Keratinocyte (primary cell): ENCODE measurements around the gene ENPP1. TPM values are rescaled to one million over a fixed set of nuclear protein-coding genes. Genes with fewer than 3 reads are reported as not detected.

ENCODE experiments used
- DNase-seq: peaks from one replicate; pipeline ENCODE4 v3.0.0-alpha.2; 2011; ENCODE audit warnings: low read depth, missing footprints, low spot score
- FAIRE-seq: peaks from 2 replicates; lab custom pipeline; 2011; peaks lifted over from hg19 to GRCh38; lab: Jason Lieb, UNC
- H2AFZ ChIP-seq: 2 replicates; pipeline ENCODE4 v1.6.0; 2012; ENCODE audit warnings: low read length, control low read depth, inconsistent platforms; ENCODE audit not compliant: control insufficient read depth
- H3K27ac ChIP-seq: 2 replicates; pipeline ENCODE4 v1.5.1; 2011; ENCODE audit warnings: low read length; ENCODE audit not compliant: control insufficient read depth, insufficient read depth
- H3K27me3 ChIP-seq: 3 replicates; pipeline ENCODE4 v1.6.0; 2011; ENCODE audit warnings: low read length; ENCODE audit not compliant: control insufficient read depth, insufficient read depth; ENCODE audit errors: extremely low read depth
- H3K36me3 ChIP-seq, 2 experiments: 2 replicates in 1 of 2; 3 replicates in 1 of 2; pipeline ENCODE4 v1.5.1; 2011; ENCODE audit warnings: low read length in 2 of 2, mild to moderate bottlenecking in 1 of 2; ENCODE audit not compliant: control insufficient read depth in 2 of 2, insufficient read depth in 2 of 2; ENCODE audit errors: extremely low read depth in 1 of 2
- H3K4me1 ChIP-seq: 3 replicates; pipeline ENCODE4 v1.5.1; 2011; ENCODE audit warnings: low read length; ENCODE audit not compliant: control insufficient read depth, insufficient read depth; ENCODE audit errors: extremely low read depth
- H3K4me2 ChIP-seq: 3 replicates; pipeline ENCODE4 v1.6.0; 2011; ENCODE audit warnings: low read depth, low read length; ENCODE audit not compliant: control insufficient read depth, insufficient read depth; ENCODE audit errors: extremely low read depth
- H3K4me3 ChIP-seq, 3 experiments: fragments of 200-600 bp in 1 of 3; sonication (generic) in 1 of 3; 2 replicates in 2 of 3; 3 replicates in 1 of 3; pipeline ENCODE4 v1.5.1; 2011 to 2016; ENCODE audit warnings: low read length in 3 of 3, mild to moderate bottlenecking in 3 of 3, control low read depth in 2 of 3, inconsistent platforms in 1 of 3, low read depth in 1 of 3, mixed read lengths in 1 of 3, mixed run types in 1 of 3, moderate library complexity in 1 of 3; ENCODE audit not compliant: control insufficient read depth in 2 of 3, insufficient read depth in 2 of 3; ENCODE audit errors: extremely low read depth in 1 of 3
- H3K79me2 ChIP-seq: 2 replicates; pipeline ENCODE4 v1.6.0; 2012; ENCODE audit warnings: low read length; ENCODE audit not compliant: control insufficient read depth, insufficient read depth
- H3K9ac ChIP-seq: 3 replicates; pipeline ENCODE4 v1.6.0; 2011; ENCODE audit warnings: low read length; ENCODE audit not compliant: control insufficient read depth, insufficient read depth; ENCODE audit errors: extremely low read depth
- H3K9me1 ChIP-seq: 3 replicates; pipeline ENCODE4 v1.6.0; 2011; ENCODE audit warnings: low read length; ENCODE audit not compliant: control insufficient read depth, insufficient read depth; ENCODE audit errors: extremely low read depth
- H3K9me3 ChIP-seq: 2 replicates; pipeline ENCODE4 v1.5.1; 2012; ENCODE audit warnings: low read depth, low read length; ENCODE audit not compliant: control insufficient read depth
- H4K20me1 ChIP-seq: 3 replicates; pipeline ENCODE4 v1.6.0; 2011; ENCODE audit warnings: low read length; ENCODE audit not compliant: control insufficient read depth, insufficient read depth; ENCODE audit errors: extremely low read depth
- EZH2 ChIP-seq: IDR thresholded peaks from one replicate; pipeline ENCODE4 v1.6.1; 2012; ENCODE audit warnings: inconsistent platforms, mild to moderate bottlenecking, low read length, moderate library complexity
- dilution Hi-C: fragments of 300-500 bp; cut with MboI; formaldehyde crosslinking; loops from one replicate; pipeline ENCODE4 v1.7.0; 2020; ENCODE audit warnings: low sequenced_read_pairs; ENCODE audit not compliant: extremely low pct_ligation_motif_present
- polyA plus RNA-seq, 5 experiments: library from polyadenylated mRNA; depleted of rRNA in 3 of 5; stranded (reverse) in 3 of 5; stranded (forward) in 1 of 5; unstranded in 1 of 5; fragments of >200 nt; gene quantifications; 1 replicate in 1 of 5; 2 replicates in 3 of 5; 3 replicates in 1 of 5; pipeline versions ENCODE4 v1.2.1 to v1.2.3, GENCODE V29; 2011 to 2012; ENCODE audit warnings: missing spikeins in 2 of 5, low read depth in 1 of 5, low replicate concordance in 1 of 5
- TF ChIP-seq, protein P1 (sequence below), 3 experiments: IDR thresholded peaks in 1 of 3; conservative IDR thresholded peaks in 1 of 3; optimal IDR thresholded peaks in 1 of 3; 2 replicates in 2 of 3; 3 replicates in 1 of 3; pipeline versions ENCODE3 to v1.5.1; 2011; ENCODE audit warnings: low read length in 3 of 3, mild to moderate bottlenecking in 3 of 3, moderate library complexity in 2 of 3, control low read depth in 1 of 3, inconsistent platforms in 1 of 3; ENCODE audit not compliant: insufficient read depth in 2 of 3; ENCODE audit errors: extremely low read depth in 1 of 3

Gene ENPP1
- polyA plus RNA-seq, 1 donor (not counting 4 experiments of a cell fraction or from before 2014, with no cell fraction given), result 0.34 TPM

DNA sequence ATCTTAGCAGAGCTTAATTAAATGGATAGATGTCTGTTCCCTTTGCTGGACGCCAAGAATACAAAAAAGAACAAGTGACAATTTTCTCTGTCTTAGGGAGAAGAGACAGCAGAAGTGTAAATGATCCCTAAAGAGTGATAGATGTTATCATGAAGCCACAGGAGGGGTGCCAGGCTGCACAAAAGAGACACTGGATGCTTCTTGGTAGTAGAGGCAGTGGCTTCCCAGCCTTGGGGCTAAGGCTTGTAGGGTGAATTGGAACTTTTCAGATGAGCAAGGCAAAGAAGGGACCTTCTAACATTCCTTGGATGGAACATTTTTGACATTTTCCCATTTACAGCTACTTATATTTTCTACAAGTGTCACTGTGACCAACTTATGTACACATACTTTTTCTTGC is 85.4 kb downstream of the ENPP1 start:
- Histone ChIP-seq H3K4me1 (no peaks in the 10 kb centered on the region), H3K27me3 (peaks cover 2% of the 10 kb centered on the region), H3K36me3 (no peaks in the 10 kb centered on the region), H3K9ac (no peak overlapping the region), H3K4me2 (no peak overlapping the region), H4K20me1 (no peaks in the 10 kb centered on the region), H3K9me1 (no peaks in the 10 kb centered on the region), H3K27ac (no peak overlapping the region), H3K4me3 (no peak overlapping the region), H3K9me3 (no peaks in the 10 kb centered on the region), H2AFZ (no peak overlapping the region), H3K79me2 (no peaks in the 10 kb centered on the region)
- dilution Hi-C loops, result no loop called here
- FAIRE-seq (no peak), DNase-seq (no peak)
- TF ChIP-seq, protein P1, sequence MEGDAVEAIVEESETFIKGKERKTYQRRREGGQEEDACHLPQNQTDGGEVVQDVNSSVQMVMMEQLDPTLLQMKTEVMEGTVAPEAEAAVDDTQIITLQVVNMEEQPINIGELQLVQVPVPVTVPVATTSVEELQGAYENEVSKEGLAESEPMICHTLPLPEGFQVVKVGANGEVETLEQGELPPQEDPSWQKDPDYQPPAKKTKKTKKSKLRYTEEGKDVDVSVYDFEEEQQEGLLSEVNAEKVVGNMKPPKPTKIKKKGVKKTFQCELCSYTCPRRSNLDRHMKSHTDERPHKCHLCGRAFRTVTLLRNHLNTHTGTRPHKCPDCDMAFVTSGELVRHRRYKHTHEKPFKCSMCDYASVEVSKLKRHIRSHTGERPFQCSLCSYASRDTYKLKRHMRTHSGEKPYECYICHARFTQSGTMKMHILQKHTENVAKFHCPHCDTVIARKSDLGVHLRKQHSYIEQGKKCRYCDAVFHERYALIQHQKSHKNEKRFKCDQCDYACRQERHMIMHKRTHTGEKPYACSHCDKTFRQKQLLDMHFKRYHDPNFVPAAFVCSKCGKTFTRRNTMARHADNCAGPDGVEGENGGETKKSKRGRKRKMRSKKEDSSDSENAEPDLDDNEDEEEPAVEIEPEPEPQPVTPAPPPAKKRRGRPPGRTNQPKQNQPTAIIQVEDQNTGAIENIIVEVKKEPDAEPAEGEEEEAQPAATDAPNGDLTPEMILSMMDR (optimal IDR thresholded peaks at IDR 0.05 in 1 of 3, IDR thresholded peaks at IDR 0.05 in 1 of 3, conservative IDR thresholded peaks at IDR 0.05 in 1 of 3; ENCODE audit: extremely low read depth in 1 of 3, insufficient read depth in 2 of 3, low read length in 3 of 3), result no peak
- TF ChIP-seq EZH2, result no peak

DNA sequence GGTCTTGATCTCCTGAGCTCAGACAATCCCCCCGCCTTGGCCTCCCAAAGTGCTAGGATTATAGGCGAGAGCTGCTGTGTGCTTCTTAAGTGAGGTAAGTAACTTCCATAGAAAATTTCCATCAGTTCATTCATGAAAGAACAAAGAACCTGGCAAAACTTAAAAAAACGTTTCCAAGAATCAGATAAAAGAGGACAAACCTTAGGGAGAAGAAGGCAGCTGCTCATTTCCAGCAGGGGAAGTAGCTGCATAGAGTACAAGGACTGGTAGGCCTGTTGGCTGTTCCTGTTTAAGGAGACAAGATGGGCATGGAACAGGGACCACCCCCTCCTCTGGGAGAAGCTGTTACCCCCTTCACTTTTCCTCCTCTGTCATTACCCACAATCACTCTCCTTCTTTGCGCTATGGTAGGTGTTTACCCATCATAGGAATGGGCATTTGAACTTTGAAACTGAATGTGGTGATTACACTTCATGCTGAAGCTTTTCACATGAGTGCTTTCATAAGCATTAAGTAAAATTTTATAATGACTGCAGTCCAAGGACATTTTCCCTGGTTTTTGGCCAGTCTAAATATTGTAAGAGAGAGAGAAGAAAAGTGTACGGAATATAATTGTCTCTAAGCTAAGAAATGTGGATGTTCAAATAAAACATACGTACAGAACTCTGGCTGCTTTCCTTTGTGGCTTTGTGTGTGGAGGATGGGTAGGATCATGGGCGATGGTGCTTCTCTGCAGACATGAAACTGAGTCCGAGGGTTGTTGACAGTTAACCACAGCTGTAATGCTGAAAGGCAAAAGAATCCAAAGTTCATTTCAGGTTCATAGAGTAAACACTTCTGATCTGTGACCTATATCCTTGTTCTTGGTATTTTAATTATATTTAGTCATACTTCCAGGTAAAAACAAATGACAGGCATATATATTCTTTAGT is 86.9 kb downstream of the ENPP1 start:
- Histone ChIP-seq H3K4me3 (no peak overlapping the region), H3K27me3 (peaks cover 2% of the 10 kb centered on the region)
- FAIRE-seq, result no peak

More for the DNA sequence above, 86.9 kb downstream of the ENPP1 start:
- no peak for DNase-seq
- Histone ChIP-seq H3K9me1 (no peaks in the 10 kb centered on the region), H3K4me2 (no peak overlapping the region), H3K9ac (no peak overlapping the region), H3K9me3 (peaks cover 3% of the 10 kb centered on the region), H3K4me1 (no peaks in the 10 kb centered on the region), H4K20me1 (no peaks in the 10 kb centered on the region), H3K27ac (no peak overlapping the region), H3K36me3 (no peaks in the 10 kb centered on the region), H3K79me2 (no peaks in the 10 kb centered on the region), H2AFZ (no peak overlapping the region)
- no peak for TF ChIP-seq EZH2
- TF ChIP-seq, protein P1 (optimal IDR thresholded peaks at IDR 0.05 in 1 of 3, IDR thresholded peaks at IDR 0.05 in 1 of 3, conservative IDR thresholded peaks at IDR 0.05 in 1 of 3; ENCODE audit: extremely low read depth in 1 of 3, insufficient read depth in 2 of 3, low read length in 3 of 3), result no peak
- dilution Hi-C loops, result no loop called here
